ENCODE data around the gene TMPRSS12. TPM values are rescaled to one million over a fixed set of nuclear protein-coding genes. Genes with fewer than 3 reads are reported as not detected.
"Not testable (repeated sequence)": the region's sequence is repeated elsewhere in the genome, so short reads cannot be mapped to it uniquely, and the experiment has no call there.

TMPRSS12 gene
- total RNA-seq, 1 donor from 2014 or later: not detected

DNA sequence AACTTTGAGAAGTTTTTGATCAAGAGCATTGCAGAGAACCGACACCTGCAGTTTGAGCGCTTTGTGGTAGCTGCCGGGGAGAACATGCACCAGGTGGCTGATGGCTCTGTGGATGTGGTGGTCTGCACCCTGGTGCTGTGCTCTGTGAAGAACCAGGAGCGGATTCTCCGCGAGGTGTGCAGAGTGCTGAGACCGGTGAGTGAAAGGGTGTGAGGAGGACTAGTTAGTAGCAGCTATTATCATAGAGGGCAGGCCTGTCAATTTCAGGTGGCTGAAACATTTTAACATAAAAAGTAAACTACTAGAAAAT lies 82.6 kb downstream of the TMPRSS12 start:
- Mint-ChIP-seq H3K4me3 (peak overlapping the region; percentile 86), H3K4me1 (ENCODE audit: unreplicated experiment) (peaks cover 51% of the 10 kb centered on the region), H3K27me3 (no peaks in the 10 kb centered on the region), H3K27ac (peak overlapping the region; percentile 86), H3K9me3 (no peaks in the 10 kb centered on the region), H3K36me3 (peaks cover 5% of the 10 kb centered on the region)
- TF ChIP-seq, protein P1, sequence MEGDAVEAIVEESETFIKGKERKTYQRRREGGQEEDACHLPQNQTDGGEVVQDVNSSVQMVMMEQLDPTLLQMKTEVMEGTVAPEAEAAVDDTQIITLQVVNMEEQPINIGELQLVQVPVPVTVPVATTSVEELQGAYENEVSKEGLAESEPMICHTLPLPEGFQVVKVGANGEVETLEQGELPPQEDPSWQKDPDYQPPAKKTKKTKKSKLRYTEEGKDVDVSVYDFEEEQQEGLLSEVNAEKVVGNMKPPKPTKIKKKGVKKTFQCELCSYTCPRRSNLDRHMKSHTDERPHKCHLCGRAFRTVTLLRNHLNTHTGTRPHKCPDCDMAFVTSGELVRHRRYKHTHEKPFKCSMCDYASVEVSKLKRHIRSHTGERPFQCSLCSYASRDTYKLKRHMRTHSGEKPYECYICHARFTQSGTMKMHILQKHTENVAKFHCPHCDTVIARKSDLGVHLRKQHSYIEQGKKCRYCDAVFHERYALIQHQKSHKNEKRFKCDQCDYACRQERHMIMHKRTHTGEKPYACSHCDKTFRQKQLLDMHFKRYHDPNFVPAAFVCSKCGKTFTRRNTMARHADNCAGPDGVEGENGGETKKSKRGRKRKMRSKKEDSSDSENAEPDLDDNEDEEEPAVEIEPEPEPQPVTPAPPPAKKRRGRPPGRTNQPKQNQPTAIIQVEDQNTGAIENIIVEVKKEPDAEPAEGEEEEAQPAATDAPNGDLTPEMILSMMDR (conservative IDR thresholded peaks at IDR 0.05): no peak
- no peak for DNase-seq (ENCODE audit: extremely low spot score, unreplicated experiment)

DNA sequence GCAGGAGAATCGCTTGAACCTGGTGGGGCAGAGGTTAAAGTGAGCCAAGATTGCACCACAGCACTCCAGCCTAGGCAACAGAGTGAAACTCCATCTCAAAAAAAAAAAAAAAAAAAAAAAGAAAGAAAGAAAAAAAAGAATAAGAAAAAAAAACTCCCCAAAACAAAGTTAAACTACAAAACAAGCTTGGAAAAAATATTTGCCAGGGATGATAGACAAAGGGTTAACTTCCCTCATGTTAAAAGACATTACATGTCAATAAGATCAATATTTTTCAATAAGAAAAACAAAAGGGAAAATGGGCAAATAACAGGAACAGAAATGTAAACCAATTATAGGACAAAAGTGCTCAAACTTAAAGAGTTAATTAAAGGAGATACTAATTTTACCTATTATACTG lies 83.2 kb downstream of the TMPRSS12 start:
- Mint-ChIP-seq H3K4me3 (peak overlapping the region; percentile 86), H3K9me3 (no peaks in the 10 kb centered on the region), H3K4me1 (ENCODE audit: unreplicated experiment) (peaks cover 51% of the 10 kb centered on the region), H3K27ac (peak overlapping the region; percentile 57), H3K27me3 (no peaks in the 10 kb centered on the region), H3K36me3 (peaks cover 8% of the 10 kb centered on the region)
- TF ChIP-seq, protein P1 (conservative IDR thresholded peaks at IDR 0.05): no peak
- DNase-seq (ENCODE audit: extremely low spot score, unreplicated experiment): no peak

DNA sequence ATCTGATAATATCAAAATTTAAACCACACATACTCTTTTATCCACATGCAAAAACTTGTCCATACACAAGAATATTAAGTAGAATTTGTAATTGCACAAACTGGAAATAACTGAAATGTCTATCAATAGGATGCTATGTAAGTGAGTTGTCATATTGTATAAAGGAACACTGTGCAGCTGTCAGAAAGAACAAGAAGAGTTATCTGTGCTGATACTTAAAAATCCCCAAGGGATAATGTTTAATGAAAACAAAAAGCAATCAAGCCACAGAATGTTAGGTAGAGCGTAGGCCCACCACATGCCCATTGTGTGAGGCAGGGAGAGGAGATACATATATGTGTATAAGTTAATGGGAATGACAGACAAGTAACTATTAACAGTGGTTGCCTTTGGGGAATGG lies 83.7 kb downstream of the TMPRSS12 start:
- Mint-ChIP-seq H3K36me3 (peaks cover 10% of the 10 kb centered on the region), H3K9me3 (no peaks in the 10 kb centered on the region), H3K27ac (peak overlapping the region; percentile 57), H3K4me3 (peak overlapping the region; percentile 86), H3K27me3 (no peaks in the 10 kb centered on the region), H3K4me1 (ENCODE audit: unreplicated experiment) (peaks cover 51% of the 10 kb centered on the region)
- TF ChIP-seq, protein P1 (conservative IDR thresholded peaks at IDR 0.05): no peak
- no peak for DNase-seq (ENCODE audit: extremely low spot score, unreplicated experiment)

DNA sequence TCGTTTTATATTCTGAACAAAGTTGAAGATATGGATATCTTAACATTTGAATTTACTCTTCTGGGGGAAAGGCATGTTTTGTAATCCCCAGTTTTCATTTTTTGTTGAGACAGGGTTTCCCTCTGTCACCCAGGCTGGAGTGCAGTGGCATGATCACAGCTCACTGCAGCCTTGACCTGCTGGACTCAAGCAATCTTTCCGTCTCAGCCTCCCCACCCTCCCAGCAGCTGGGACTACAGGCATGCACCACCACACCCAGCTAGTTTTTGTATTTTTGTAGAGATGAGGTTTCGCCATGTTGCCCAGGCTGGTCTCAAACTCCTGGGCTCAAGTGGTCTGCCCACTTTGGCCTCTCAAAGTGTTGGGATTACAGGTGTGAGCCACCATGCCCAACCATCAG lies 84.2 kb downstream of the TMPRSS12 start:
- Mint-ChIP-seq H3K4me1 (ENCODE audit: unreplicated experiment) (peaks cover 54% of the 10 kb centered on the region), H3K27ac (peak overlapping the region; percentile 57), H3K36me3 (peaks cover 13% of the 10 kb centered on the region), H3K4me3 (peak overlapping the region; percentile 86)
- not testable (repeated sequence) for H3K27me3 Mint-ChIP-seq; H3K9me3 Mint-ChIP-seq; DNase-seq (ENCODE audit: extremely low spot score, unreplicated experiment)

DNA sequence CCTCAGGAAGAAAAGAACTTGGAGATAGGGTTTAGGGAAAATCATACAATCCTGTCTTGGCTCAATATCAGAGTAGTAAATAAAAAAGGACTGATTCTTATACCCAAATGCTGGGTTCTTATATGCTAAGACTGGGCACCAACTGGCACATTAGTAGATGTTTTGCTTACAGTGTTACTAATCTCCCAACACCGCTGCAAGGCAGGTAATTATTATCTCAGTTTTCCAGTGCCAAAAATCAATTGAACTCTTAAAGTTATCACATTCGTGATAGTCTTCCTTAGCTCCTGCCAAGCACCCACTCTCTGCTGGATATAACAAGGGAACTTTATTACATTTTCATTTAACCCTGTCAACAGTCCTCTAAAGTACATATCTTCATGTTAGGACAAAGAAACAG lies 84.6 kb downstream of the TMPRSS12 start:
- Mint-ChIP-seq H3K9me3 (no peaks in the 10 kb centered on the region), H3K27me3 (no peaks in the 10 kb centered on the region), H3K4me1 (ENCODE audit: unreplicated experiment) (peaks cover 52% of the 10 kb centered on the region), H3K4me3 (peak overlapping the region; percentile 86), H3K36me3 (peaks cover 13% of the 10 kb centered on the region), H3K27ac (peak overlapping the region; percentile 57)
- TF ChIP-seq, protein P1 (conservative IDR thresholded peaks at IDR 0.05): no peak
- no peak for DNase-seq (ENCODE audit: extremely low spot score, unreplicated experiment)

DNA sequence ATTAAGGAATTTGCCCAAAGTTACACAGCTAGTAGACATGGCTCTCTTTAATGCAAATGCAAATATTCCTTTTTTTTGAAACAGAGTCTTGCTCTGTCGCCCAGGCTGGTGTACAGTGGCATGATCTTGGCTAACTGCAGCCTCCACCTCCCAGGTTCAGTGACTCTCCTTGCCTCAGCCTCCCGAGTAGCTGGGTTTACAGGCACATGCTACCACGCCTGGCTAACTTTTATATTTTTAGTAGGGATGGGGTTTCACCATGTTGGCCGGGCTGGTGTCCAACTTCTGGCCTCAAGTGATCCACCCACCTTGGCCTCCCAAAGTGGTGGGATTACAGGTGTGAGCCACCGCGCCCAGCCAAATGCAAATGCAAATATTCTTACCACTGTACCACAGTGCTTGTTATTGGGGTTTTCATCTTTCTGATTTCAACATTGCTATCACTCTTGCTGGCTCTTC lies 85.1 kb downstream of the TMPRSS12 start:
- Mint-ChIP-seq H3K27me3 (no peaks in the 10 kb centered on the region), H3K4me1 (ENCODE audit: unreplicated experiment) (peaks cover 51% of the 10 kb centered on the region), H3K4me3 (peak overlapping the region; percentile 86), H3K36me3 (peaks cover 13% of the 10 kb centered on the region), H3K9me3 (no peaks in the 10 kb centered on the region), H3K27ac (peak overlapping the region; percentile 57)
- TF ChIP-seq, protein P1 (conservative IDR thresholded peaks at IDR 0.05): no peak
- no peak for DNase-seq (ENCODE audit: extremely low spot score, unreplicated experiment)

All from type B pancreatic cell (in vitro differentiated cells).